Esophagus squamous epithelium (tissue), 5 donors: ENCODE measurements around the gene RUFY3. TPM values are rescaled to one million over a fixed set of nuclear protein-coding genes. Genes with fewer than 3 reads are reported as not detected.
"Not testable (repeated sequence)": the region's sequence is repeated elsewhere in the genome, so short reads cannot be mapped to it uniquely, and the experiment has no call there.

Experiments
- DNase-seq: peaks from one replicate; lab custom pipeline; 2025; lab: John Stamatoyannopoulos, UW
- H3K27ac ChIP-seq, 4 donors: fragments of 200-600 bp; sonication (generic); one replicate each; pipeline ENCODE4 v1.5.1; 2016 to 2019; ENCODE audit warnings: mild to moderate bottlenecking in 1 of 4
- H3K27me3 ChIP-seq, 4 donors: fragments of 200-600 bp; sonication (generic); 1 replicate in 3 of 4; 2 replicates in 1 of 4; pipeline versions ENCODE4 v1.5.1 to v1.6.0; 2017 to 2021; ENCODE audit warnings: antibody characterized with exemption in 1 of 4
- H3K36me3 ChIP-seq, 3 donors: fragments of 200-600 bp; sonication (generic); one replicate each; pipeline ENCODE4 v1.5.1; 2016 to 2019
- H3K4me1 ChIP-seq, 3 donors: fragments of 200-600 bp; sonication (generic); one replicate each; pipeline ENCODE4 v1.5.1; 2017 to 2019
- H3K4me3 ChIP-seq, 4 donors: fragments of 200-600 bp; sonication (generic); 1 replicate in 3 of 4; 2 replicates in 1 of 4; pipeline ENCODE4 v1.5.1; 2016 to 2019; ENCODE audit warnings: mild to moderate bottlenecking in 2 of 4, moderate library complexity in 1 of 4
- H3K9me3 ChIP-seq, 3 donors: fragments of 200-600 bp; sonication (generic); one replicate each; pipeline ENCODE4 v1.5.1; 2016 to 2019
- CTCF ChIP-seq, 6 experiments: fragments of 450-650 bp in 4 of 6; fragments of 200-600 bp in 2 of 6; sonication (generic) in 2 of 6; IDR thresholded peaks; one replicate each; pipeline ENCODE4 v1.5.1; 2016 to 2019; ENCODE audit warnings: antibody characterized with exemption in 6 of 6, mild to moderate bottlenecking in 4 of 6, moderate library complexity in 4 of 6
- POLR2A ChIP-seq, 4 donors: fragments of 450-650 bp; IDR thresholded peaks; one replicate each; pipeline ENCODE4 v1.6.1; 2017; ENCODE audit warnings: antibody characterized with exemption in 4 of 4, mild to moderate bottlenecking in 4 of 4, moderate library complexity in 3 of 4
- WGBS, 2 donors: methylation state at CpG; one replicate each; pipeline ENCODE4 v1.1.5; 2018; 5-methylcytosine and 5-hydroxymethylcytosine counted together
- intact Hi-C: fragments of 100-400 bp; cut with DNase I; formaldehyde crosslinking; loops from one replicate; pipeline ENCODE4 v1.15.0; 2022
- total RNA-seq, 4 donors: library from RNA; depleted of rRNA; stranded (reverse); fragments of >200 nt; gene quantifications; one replicate each; pipeline ENCODE4 v1.1.0, GENCODE V29; 2016
- donor health status: DM: yes; HTN: yes; CAD: no.

RUFY3 gene
- total RNA-seq, 4 donors from 2014 or later = 30.4 to 63.9 (median 42.4) TPM

GRCh38 chr4:70715097-70715496, 6.7 kb upstream of the RUFY3 start:
- Histone ChIP-seq H3K36me3 (no peaks in the 10 kb centered on the region), H3K27me3 (no peaks in the 10 kb centered on the region), H3K9me3 (no peaks in the 10 kb centered on the region), H3K4me1 (peaks cover 6 to 78% (median 14%) of the 10 kb centered on the region in 3 donors), H3K4me3 (no peak overlapping the region), H3K27ac (peak overlapping the region in 3 of 4 donors; percentile 36 to 57 (median 42))
- no peak for TF ChIP-seq POLR2A (IDR thresholded peaks at IDR 0.05)
- TF ChIP-seq CTCF (IDR thresholded peaks at IDR 0.05) = no peak
- DNase-seq = no peak
- intact Hi-C loops = no loop called here
- WGBS, 2 donors = 67 to 68% methylated on average over 3 to 6 of the region's 6 CpGs

- no peak for DNase-seq
Measured at GRCh38 chr4:70718811-70719604, 2.8 kb upstream of the RUFY3 start.

GRCh38 chr4:70722199-70722791, 531 bp downstream of the RUFY3 start:
- Histone ChIP-seq H3K9me3 (no peaks in the 10 kb centered on the region), H3K27ac (peak overlapping the region in 3 of 4 donors; percentile 12 to 72 (median 52)), H3K4me1 (peaks cover 0 to 76% (median 16%) of the 10 kb centered on the region in 3 donors), H3K4me3 (peak overlapping the region; percentile 4 to 52 (median 38)), H3K36me3 (no peaks in the 10 kb centered on the region), H3K27me3 (no peaks in the 10 kb centered on the region)
- WGBS, 2 donors = 61 to 62% methylated on average over 7 of the region's 7 CpGs
- TF ChIP-seq POLR2A (IDR thresholded peaks at IDR 0.05) (no peak), CTCF (IDR thresholded peaks at IDR 0.05) (no peak)
- DNase-seq = no peak
- intact Hi-C loops = no loop called here

More at GRCh38 chr4:70718811-70719604, 2.8 kb upstream of the RUFY3 start:
- 39 to 58% methylated on average over 13 of the region's 13 CpGs for WGBS, 2 donors
- Histone ChIP-seq H3K9me3 (no peaks in the 10 kb centered on the region), H3K36me3 (no peaks in the 10 kb centered on the region), H3K27ac (peak overlapping the region; percentile 38 to 59 (median 53)), H3K27me3 (no peaks in the 10 kb centered on the region), H3K4me1 (peaks cover 0 to 79% (median 12%) of the 10 kb centered on the region in 3 donors), H3K4me3 (peak overlapping the region in 1 of 4 donors; percentile 8)
- no peak for TF ChIP-seq CTCF (IDR thresholded peaks at IDR 0.05)
- TF ChIP-seq POLR2A (IDR thresholded peaks at IDR 0.05) = no peak
- intact Hi-C loops = no loop called here

GRCh38 chr4:70724463-70724862, 2.7 kb downstream of the RUFY3 start:
- Histone ChIP-seq H3K36me3 (no peaks in the 10 kb centered on the region), H3K27ac (no peak overlapping the region), H3K9me3 (no peaks in the 10 kb centered on the region), H3K4me3 (peak overlapping the region in 1 of 4 donors; percentile 52), H3K4me1 (peaks cover 0 to 65% (median 16%) of the 10 kb centered on the region in 3 donors), H3K27me3 (no peaks in the 10 kb centered on the region)
- no peak for DNase-seq
- intact Hi-C loops = no loop called here
- TF ChIP-seq POLR2A (IDR thresholded peaks at IDR 0.05) (no peak), CTCF (IDR thresholded peaks at IDR 0.05) (no peak)
- 83 to 100% methylated on average over 3 of the region's 3 CpGs for WGBS, 2 donors

GRCh38 chr4:70725633-70726032, 3.9 kb downstream of the RUFY3 start:
- Histone ChIP-seq H3K4me1 (peaks cover 0 to 56% (median 8%) of the 10 kb centered on the region in 3 donors), H3K27ac (no peak overlapping the region), H3K4me3 (no peak overlapping the region), H3K9me3 (no peaks in the 10 kb centered on the region), H3K27me3 (no peaks in the 10 kb centered on the region), H3K36me3 (no peaks in the 10 kb centered on the region)
- no peak for DNase-seq
- TF ChIP-seq CTCF (IDR thresholded peaks at IDR 0.05) (no peak), POLR2A (IDR thresholded peaks at IDR 0.05) (no peak)
- WGBS, 2 donors = 63 to 86% methylated on average over 1 of the region's 1 CpG
- intact Hi-C loops = no loop called here

- intact Hi-C loops, H3K9me3 ChIP-seq, H3K27ac ChIP-seq, H3K4me3 ChIP-seq, H3K27me3 ChIP-seq, H3K36me3 ChIP-seq, DNase-seq: not testable (repeated sequence)
- 90 to 91% methylated on average over 11 of the region's 11 CpGs for WGBS, 2 donors
- H3K4me1 ChIP-seq = peaks cover 0 to 52% (median 8%) of the 10 kb centered on the region in 3 donors
Measured at GRCh38 chr4:70726515-70726914, 4.8 kb downstream of the RUFY3 start.
